WTC11 (cell line): ENCODE measurements around the gene FILIP1L. TPM values are rescaled to one million over a fixed set of nuclear protein-coding genes. Genes with fewer than 3 reads are reported as not detected.

ENCODE experiments used
- ATAC-seq: fragments of 200-7000 bp; cut with Tn5 transposase; 2 replicates; pipeline ENCODE4 v1.10.0; 2021; ENCODE audit warnings: mild to moderate bottlenecking, moderate library complexity
- CTCF ChIA-PET: fragments of 300-600 bp; sonication (Branson Sonifier 250); formaldehyde crosslinking; loops from one replicate; lab custom pipeline; 2021; ENCODE audit warnings: antibody characterized with exemption; lab: Charles Lee
- POLR2A ChIA-PET: fragments of 350-600 bp; sonication (Branson Sonifier 250); formaldehyde crosslinking; loops from one replicate; lab custom pipeline; 2021; ENCODE audit warnings: antibody characterized with exemption; lab: Charles Lee
- DNase-seq: peaks from one replicate; pipeline ENCODE4 v3.0.0; 2021; ENCODE audit warnings: low spot score
- H3K27ac Mint-ChIP-seq: 2 replicates; pipeline ENCODE4 v1.8.0; 2021; ENCODE audit warnings: mixed read lengths
- H3K27me3 Mint-ChIP-seq: 2 replicates; pipeline ENCODE4 v1.8.0; 2021; ENCODE audit warnings: low read depth, mild to moderate bottlenecking, moderate library complexity, mixed read lengths
- H3K36me3 Mint-ChIP-seq: 2 replicates; pipeline ENCODE4 v1.8.0; 2021; ENCODE audit warnings: mixed read lengths
- H3K4me1 Mint-ChIP-seq: 2 replicates; pipeline ENCODE4 v1.8.0; 2022; ENCODE audit warnings: mixed read lengths
- H3K4me3 Mint-ChIP-seq: 2 replicates; pipeline ENCODE4 v1.8.0; 2021; ENCODE audit warnings: mild to moderate bottlenecking, moderate library complexity, mixed read lengths
- H3K9me3 Mint-ChIP-seq: 2 replicates; pipeline ENCODE4 v1.8.0; 2021; ENCODE audit warnings: mixed read lengths
- ARID4B ChIP-seq: sonication (generic); formaldehyde crosslinking; IDR thresholded peaks from 2 replicates; pipeline ENCODE4 v1.8.0; 2023; ENCODE audit warnings: missing genetic modification reagents, mild to moderate bottlenecking, borderline replicate concordance
- ELF4 ChIP-seq: sonication (generic); formaldehyde crosslinking; IDR thresholded peaks from 2 replicates; pipeline ENCODE4 v1.8.1; 2022; ENCODE audit warnings: low read depth, mild to moderate bottlenecking, moderate library complexity, missing genetic modification reagents
- FOXK1 ChIP-seq: sonication (generic); formaldehyde crosslinking; IDR thresholded peaks from 2 replicates; pipeline ENCODE4 v1.8.0; 2022; ENCODE audit warnings: mild to moderate bottlenecking, moderate library complexity, missing genetic modification reagents
- JAZF1 ChIP-seq: fragments of 250-450 bp; sonication (Bioruptor Pico); IDR thresholded peaks from 2 replicates; pipeline ENCODE4 v1.9.0; 2021; ENCODE audit warnings: moderate library complexity, mild to moderate bottlenecking, inconsistent platforms
- SOX15 ChIP-seq: fragments of 250-450 bp; sonication (Bioruptor Pico); IDR thresholded peaks from 2 replicates; pipeline ENCODE4 v1.9.0; 2021; ENCODE audit warnings: mild to moderate bottlenecking
- USF2 ChIP-seq: sonication (generic); formaldehyde crosslinking; IDR thresholded peaks from 2 replicates; pipeline ENCODE4 v1.8.1; 2023; ENCODE audit warnings: mild to moderate bottlenecking, missing genetic modification reagents, moderate library complexity
- ZBTB43 ChIP-seq: sonication (generic); formaldehyde crosslinking; IDR thresholded peaks from 2 replicates; pipeline ENCODE4 v1.8.1; 2023; ENCODE audit warnings: mild to moderate bottlenecking, missing genetic modification reagents
- ZNF512 ChIP-seq: sonication (generic); formaldehyde crosslinking; IDR thresholded peaks from 2 replicates; pipeline ENCODE4 v1.8.1; 2022; ENCODE audit warnings: missing genetic modification reagents, borderline replicate concordance
- total RNA-seq: library from RNA; stranded (reverse); gene quantifications from 3 replicates; pipeline ENCODE4 v1.2.3, GENCODE V29; 2021

FILIP1L gene
- total RNA-seq, 1 experiment from 2014 or later = 0.17 TPM

GRCh38 chr3:100140976-100141375, 26.7 kb upstream of the FILIP1L start (continued):
- no peak for TF ChIP-seq ARID4B (CRISPR knock-in tag)
- TF ChIP-seq ZNF512 (CRISPR knock-in tag) = no peak
- TF ChIP-seq, all 79 proteins: peak for 0

GRCh38 chr3:100136921-100137320, 22.6 kb upstream of the FILIP1L start:
- TF ChIP-seq ZBTB43 (no peak), USF2 (no peak), JAZF1 (CRISPR knock-in tag) (no peak)
- ChIA-PET CTCF (interaction anchor here (0.7 kb wide), 1 partner anchor 98 kb away, joined by 3 read pairs; no protein-coding TSS in a partner anchor), POLR2A (no interaction called here)
- H3K4me1 Mint-ChIP-seq = no peaks in the 10 kb centered on the region
- H3K27ac Mint-ChIP-seq = peak overlapping the region; percentile 13; the same call in 1 of the 2 replicates
- no peak for DNase-seq
- peaks cover 3% of the 10 kb centered on the region for H3K9me3 Mint-ChIP-seq
- no peak overlapping the region for H3K4me3 Mint-ChIP-seq
- no peaks in the 10 kb centered on the region for H3K27me3 Mint-ChIP-seq
- ATAC-seq = no peak
- H3K36me3 Mint-ChIP-seq = peaks cover 4% of the 10 kb centered on the region

GRCh38 chr3:100131241-100131640, 16.9 kb upstream of the FILIP1L start:
- Mint-ChIP-seq H3K4me1 (no peaks in the 10 kb centered on the region), H3K27ac (no peak overlapping the region), H3K9me3 (no peaks in the 10 kb centered on the region), H3K4me3 (no peak overlapping the region), H3K36me3 (no peaks in the 10 kb centered on the region), H3K27me3 (no peaks in the 10 kb centered on the region)
- DNase-seq (no peak), ATAC-seq (no peak)
- TF ChIP-seq ELF4 (CRISPR knock-in tag) (no peak), FOXK1 (no peak), SOX15 (CRISPR knock-in tag) (no peak)
- ChIA-PET POLR2A (no interaction called here), CTCF (interaction anchor here (1.0 to 1.9 kb wide), 2 partner anchors 123 to 299 kb away, joined by 4 read pairs; no protein-coding TSS in a partner anchor)

- no peak for TF ChIP-seq ZNF512 (CRISPR knock-in tag)
- no peak overlapping the region for H3K4me3 Mint-ChIP-seq
- DNase-seq = no peak
- H3K27ac Mint-ChIP-seq = no peak overlapping the region
- no peaks in the 10 kb centered on the region for H3K36me3 Mint-ChIP-seq
- H3K9me3 Mint-ChIP-seq = no peaks in the 10 kb centered on the region
- H3K4me1 Mint-ChIP-seq = no peaks in the 10 kb centered on the region
- no peak for ATAC-seq
- POLR2A ChIA-PET = no interaction called here
- CTCF ChIA-PET = interaction anchor here (1.9 kb wide), 1 partner anchor 124 kb away, joined by 4 read pairs; no protein-coding TSS in a partner anchor
- H3K27me3 Mint-ChIP-seq = no peaks in the 10 kb centered on the region
These were observed 15.6 kb upstream of the FILIP1L start for GRCh38 chr3:100129941-100130340.
